ENCODE measurements around the gene ABCA2.

The ABCA2 gene

DNA sequence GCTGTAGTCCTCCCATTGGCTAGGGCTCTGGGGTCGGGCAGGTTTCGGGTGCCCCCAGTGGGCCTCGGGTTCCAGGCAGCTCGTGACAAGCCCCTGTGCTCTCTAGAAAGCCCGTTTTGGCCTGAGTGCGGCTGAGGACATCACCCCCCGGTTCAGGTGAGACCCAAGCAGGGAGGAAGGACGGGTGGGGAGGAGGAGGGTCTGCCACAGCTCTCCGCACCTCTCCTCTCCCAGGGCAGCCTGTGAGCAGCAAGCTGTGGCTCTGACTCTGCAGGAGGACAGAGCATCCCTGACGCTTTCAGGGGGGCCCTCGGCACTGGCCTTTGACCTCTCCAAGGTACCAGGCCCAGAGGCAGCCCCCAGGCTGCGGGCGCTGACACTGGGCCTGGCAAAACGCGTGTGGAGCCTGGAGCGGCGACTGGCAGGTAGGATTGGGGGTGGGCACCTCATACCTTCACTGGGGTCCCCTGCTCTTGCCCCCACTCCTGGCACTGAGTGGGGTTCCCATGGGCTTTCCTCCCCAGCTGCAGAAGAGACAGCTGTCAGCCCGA lies 35.1 kb downstream of the ABCA2 start:
- DNase-seq, result no peak

- peak; percentile 27 for DNase-seq
Measured at GRCh38 chr9:136991993-136992818, 35.8 kb downstream of the ABCA2 start, which contains the start of gene PAXX. TSS of gene PAXX (plus strand) at chr9:136992422. CDS start at chr9:136992444, 22 bp downstream.

GRCh38 chr9:136990242-136990911 lies 37.7 kb downstream of the ABCA2 start:
- no peak for DNase-seq

GRCh38 chr9:136988872-136989271 lies 39.2 kb downstream of the ABCA2 start:
- DNase-seq, result no peak

DNA sequence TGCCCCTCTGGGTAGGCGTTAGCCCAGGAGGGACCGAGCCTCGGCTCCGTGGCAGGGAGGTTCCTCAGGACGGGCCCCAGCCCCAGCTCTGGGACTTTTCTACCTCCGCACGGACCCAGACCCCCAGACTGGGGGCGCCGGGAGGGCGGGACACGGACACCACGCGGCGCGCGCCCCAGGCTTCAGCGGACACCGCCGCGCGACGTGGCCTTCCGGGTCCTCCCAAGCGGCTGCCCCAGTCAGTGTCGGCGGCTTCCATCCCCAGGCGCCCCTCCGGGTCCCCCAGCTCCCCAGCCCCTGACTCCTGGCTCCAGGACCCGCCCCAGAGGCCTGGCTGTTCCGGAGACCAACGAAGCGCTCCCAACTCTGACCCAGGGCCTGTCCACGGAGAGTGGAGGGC lies 42.2 kb downstream of the ABCA2 start:
- no peak for DNase-seq

DNA sequence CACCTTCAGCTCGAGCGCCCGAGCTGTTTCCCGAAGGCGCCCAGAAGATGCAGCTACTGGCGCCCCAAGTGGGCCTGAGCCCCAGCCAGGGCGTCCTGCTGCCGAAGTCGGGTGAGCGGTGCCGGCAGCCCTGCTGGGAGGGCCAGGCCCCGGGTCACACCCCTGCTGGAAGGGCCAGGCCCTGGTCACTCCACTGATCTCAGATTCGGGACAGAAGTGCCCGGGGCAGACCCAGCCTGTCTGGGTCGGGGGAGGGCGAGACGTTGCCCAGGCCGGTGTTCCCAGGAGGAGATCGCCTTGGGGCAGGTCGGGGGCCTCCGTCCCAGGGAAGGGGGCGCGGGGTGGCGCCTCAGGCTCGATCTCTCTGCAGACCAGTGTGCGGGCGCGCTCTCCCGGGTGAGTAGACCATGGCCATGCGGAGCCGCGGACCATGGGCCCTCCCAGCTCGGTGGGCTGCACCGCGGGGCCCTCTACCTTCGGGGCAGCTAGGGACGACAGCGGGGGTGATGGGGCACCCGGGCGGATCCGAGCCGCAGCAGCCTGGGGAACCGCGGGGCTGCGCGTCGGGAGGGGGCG lies 42.9 kb downstream of the ABCA2 start:
- DNase-seq, result no peak

- DNase-seq, result no peak
Measured at GRCh38 chr9:136984464-136985026, 43.5 kb downstream of the ABCA2 start.

DNA sequence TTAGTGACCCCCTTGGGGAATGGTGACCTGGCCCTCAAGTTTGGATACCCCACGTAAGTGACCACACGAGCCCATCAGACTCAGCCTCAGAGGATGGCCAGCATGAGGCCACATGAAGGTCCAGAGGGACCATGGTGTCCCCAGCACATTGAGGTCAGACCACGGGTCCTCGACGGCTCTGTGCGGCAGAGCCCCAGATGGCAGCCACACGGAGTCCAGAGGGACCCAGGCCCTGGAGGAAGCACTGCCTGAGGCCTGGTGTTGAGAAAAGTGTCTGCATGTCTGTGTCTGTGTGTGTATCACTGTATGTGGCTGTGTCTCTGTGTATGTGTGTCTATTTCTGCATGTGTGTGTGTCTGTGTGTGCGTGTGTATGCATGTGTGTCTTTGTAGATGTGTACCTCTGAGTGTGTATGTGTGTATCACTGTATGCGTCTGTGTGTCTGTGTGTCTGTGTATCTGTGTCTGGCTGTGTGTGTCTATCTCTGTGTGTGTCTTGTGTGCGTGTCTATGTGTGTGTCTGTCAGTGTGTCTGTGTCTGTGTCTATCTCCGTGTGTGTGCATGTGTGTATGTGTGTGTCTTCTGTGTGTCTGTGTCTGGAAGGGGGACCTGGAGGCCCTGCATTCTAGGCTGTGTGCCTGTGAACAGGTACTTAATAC lies 44.3 kb downstream of the ABCA2 start:
- DNase-seq, result no peak

DNA sequence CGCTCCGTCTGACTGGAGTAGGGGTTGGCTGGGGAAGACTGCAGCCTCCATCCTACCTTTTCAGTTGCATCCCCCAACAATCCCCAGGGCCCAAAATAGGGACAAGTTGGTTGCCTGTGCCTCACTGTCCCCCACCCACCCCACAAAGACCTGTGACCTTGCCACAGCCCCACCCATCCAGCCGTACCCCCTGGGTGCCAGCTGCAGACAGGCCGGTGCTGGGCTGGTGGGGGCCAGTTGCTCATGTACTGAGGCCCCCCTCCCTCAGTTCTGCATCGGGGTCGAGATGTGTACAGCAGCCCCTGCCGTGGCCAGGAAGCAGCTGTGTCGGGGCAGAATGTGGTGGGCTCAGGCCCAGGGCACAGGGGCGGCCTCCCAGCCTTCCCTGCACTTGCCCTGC lies 44.9 kb downstream of the ABCA2 start:
- DNase-seq, result no peak

DNA sequence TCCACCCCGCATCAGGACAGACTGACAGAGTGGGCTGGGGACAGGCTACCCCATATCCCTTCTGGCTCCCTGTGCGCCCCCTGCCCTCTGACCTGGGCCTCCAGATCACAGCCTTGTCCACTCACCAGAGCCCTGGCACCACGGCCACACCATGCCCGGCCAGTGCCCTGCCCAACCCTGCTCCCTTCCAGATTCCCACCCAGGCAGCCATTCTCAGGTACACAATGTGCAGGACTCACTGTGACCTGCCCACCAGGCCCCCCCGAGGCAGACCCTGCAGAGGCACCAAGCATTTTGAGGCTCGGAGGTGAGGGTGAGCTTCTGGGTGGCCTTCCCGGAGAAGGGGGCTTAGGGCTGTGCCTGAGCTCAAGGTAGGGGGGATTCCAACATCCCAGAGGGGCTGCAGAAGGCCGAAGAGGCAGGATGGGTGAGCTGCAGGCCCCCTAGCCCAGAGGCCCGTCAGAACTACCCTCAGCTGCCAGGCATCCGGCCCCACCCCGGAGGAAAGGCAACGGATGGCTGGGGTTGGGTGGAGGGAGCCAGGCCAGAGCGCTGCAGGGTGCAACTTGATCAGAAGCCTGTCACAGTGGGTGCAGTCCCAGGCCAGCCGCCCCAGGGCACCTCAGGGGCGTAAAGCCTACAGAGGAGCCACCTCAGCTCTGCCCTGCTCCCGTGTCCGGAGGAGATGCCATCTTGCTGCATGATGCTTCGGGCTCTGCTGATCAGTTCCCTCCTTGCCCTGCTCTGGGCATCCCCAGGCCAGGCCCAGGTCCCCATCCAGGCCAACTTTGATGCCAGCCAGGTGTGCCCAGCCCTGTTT lies 45.6 kb downstream of the ABCA2 start, which contains the start of gene LCNL1:
LCNL1 (plus strand) TSS at position 762 of the 820 bp plus-strand sequence. CDS start 594 bp downstream, outside the sequence.
- no peak for DNase-seq

- no peak for DNase-seq
Measured at GRCh38 chr9:136981588-136982231, 46.3 kb downstream of the ABCA2 start.

DNA sequence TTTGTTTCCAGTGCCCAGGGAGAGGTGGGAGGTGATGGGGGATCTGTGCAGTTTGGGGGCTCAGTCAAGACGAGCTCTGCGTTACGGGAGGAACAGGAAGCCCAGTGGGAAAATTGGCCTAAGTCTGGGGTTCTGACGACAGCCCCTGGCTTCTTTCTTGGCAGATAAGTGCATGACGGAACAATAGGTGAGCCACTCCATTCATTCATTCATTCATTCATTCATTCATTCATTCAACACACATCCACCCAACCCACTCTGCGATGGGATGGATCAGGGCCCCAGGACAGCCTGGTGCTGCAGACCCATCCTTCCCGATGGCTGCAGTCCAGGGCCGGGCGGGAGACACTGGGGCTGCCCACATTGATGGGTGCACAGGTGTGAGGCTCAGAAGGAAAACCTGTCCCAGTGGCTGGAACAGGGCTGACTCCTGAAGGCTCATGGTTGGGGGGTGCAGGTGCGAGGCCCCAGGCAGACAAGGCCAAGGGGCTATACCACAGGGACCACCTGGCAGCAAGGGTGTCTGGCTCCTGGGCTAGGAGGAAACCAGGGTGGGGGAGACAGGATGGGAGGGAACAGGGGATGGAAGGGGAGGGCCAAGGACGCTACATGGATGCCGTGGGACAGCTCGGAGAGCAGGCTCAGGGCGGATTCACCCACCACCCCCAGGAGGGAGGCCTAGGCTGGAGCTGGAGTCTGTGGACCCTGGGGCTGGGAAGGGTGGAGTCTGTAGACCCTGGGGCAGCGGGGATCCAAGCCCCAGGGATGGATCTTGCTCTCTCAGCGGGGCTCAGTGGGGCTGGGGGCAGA lies 47.2 kb downstream of the ABCA2 start:
- DNase-seq, result no peak

DNA sequence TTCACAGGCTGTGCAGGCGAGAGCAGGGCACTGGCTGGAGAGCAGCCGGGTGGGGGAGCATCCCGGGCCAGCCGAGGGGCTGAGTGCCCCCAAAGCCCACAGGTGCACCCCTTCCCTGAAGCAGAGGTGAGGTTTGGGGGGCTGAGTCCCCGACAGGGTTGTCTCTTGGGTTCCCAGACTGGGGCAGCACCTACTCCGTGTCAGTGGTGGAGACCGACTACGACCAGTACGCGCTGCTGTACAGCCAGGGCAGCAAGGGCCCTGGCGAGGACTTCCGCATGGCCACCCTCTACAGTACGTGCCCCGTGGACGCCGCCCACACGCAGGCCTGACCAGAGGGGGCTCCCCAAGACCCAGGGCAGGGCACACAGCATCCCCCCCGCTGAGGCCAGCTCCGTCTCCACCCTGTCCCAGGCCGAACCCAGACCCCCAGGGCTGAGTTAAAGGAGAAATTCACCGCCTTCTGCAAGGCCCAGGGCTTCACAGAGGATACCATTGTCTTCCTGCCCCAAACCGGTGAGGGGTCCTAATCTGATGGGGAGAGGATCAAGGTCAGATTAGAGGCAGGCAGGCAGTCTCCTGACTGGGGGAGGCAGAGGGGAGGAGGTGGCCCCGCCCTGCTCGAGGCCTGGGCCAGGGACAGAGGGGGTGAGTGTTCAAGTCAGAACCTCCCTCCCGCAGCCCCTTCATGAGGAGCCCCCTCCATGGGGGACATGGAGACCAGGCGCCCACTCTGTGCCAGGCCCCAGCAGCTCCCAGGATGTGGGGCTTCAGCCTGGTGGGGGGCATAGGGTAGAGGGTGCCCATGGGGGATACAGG lies 48.1 kb downstream of the ABCA2 start:
- no peak for DNase-seq

- DNase-seq, result no peak
Measured at GRCh38 chr9:136978865-136979544, 49.0 kb downstream of the ABCA2 start.

DNA sequence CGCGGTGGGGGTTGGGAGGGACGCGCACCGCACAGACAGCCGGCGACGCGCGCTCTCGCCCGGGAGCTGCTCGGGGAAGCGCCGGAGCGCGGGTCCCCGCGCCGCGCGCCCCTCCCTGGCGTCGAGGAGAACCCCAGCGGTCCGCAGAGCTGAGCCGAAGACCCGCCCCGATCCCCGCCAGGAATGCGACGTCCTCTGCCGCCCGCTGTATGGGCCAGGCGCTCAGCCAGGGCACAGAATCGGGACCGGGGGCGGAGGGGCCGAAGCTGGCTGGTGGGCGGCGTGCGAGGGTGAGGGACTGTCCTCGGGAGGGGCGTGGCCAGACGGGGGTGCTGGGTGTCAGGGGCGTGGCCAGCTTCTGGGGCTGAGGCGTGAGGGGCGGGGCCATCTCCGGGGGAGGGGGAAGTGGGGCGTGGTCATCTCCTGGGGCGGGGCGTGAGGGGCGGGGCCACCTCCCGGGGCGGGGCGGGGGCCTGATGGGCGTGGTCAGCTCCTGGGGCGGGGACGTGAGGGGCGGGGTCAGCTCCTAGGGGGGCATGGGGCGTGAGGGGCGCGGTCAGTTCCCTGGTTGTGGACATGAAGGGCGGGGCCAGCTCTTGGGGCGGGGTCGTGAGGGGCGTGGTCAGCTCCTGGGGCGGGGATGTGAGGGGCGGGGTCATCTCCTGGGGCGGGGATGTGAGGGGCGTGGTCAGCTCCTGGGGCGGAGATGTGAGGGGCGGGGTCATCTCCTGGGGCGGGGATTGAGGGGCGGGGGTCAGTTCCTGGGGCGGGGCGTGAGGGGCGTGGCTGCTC lies 49.8 kb downstream of the ABCA2 start:
- DNase-seq, result no peak

- DNase-seq, result no peak
Measured at GRCh38 chr9:136977649-136978072, 50.4 kb downstream of the ABCA2 start.

DNA sequence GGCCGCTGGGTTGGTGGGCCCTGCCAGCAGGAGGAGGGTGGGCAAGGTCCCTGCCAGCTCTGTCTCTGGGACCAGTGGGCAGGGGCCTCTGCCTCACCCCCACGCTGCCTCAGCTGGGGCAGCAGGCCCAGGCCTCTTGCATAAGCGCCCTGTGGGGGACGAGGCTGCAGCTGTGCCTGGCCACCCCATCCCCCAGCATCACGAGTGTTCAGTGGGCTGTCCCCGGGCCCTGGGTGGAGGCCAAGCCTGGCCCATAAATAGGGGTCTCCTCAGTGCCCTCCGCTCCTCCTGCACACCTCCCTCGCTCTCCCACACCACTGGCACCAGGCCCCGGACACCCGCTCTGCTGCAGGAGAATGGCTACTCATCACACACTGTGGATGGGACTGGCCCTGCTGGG lies 50.8 kb downstream of the ABCA2 start, which contains the start of gene PTGDS:
PTGDS (plus strand) TSS at position 282 of the 400 bp plus-strand sequence; CDS start at position 357, 75 bp downstream.
- DNase-seq, result no peak

DNA sequence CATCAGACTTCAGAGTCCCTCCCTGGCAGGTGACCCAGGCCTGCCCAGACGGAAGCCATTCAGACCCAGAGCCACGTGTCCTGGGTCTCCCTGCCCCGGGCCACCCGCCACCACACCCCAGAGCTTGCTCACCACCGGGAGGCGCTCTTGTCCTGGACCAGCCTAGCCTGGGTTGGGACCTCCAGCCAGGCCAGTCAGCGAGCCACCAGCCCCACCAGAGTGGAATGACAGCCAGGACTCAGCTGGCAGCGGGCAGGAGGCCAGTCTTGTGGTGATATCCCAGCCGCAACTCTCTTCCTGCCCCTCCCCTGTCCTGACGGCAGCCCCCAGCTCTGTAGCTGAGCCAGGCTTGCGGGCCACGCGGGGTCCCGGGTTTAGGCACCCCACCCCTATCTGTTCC lies 52.4 kb downstream of the ABCA2 start:
- DNase-seq, result no peak
